Uterus (tissue), 2 donors: Measurements from ENCODE around the gene ACTBL2.

Source experiments
- POLR2A ChIP-seq, 2 donors: fragments of 450-650 bp; IDR thresholded peaks; one replicate each; pipeline ENCODE4 v1.6.1; 2016; ENCODE audit warnings: antibody characterized with exemption in 2 of 2, mild to moderate bottlenecking in 1 of 2, moderate library complexity in 1 of 2
- TF ChIP-seq, protein P1 (sequence below), 4 experiments: fragments of 200-600 bp in 2 of 4; fragments of 450-650 bp in 2 of 4; sonication (generic) in 2 of 4; IDR thresholded peaks; one replicate each; pipeline ENCODE4 v1.5.1; 2016 to 2019; ENCODE audit warnings: antibody characterized with exemption in 4 of 4, mild to moderate bottlenecking in 2 of 4, moderate library complexity in 1 of 4

DNA sequence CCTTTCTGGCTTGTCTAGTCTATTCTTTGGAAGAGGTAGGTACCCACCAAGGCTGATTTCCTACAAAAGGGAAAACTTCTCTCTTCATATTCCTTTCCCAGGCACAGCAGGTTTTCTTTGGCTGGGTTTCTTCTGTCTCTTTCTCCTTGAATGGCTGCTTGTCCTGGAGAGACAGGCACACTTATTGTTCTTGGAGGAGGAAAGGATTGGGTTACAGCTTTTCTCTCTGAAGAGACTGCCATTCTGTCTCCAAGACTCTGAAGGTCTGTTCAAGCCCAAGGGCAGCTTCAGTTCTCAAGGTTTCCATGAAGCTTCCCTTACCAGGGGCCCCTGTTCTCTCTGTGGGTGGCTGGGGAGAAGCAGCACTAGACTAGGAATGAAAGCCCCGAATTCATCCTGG is 33.9 kb downstream of the ACTBL2 start:
- TF ChIP-seq, protein P1, sequence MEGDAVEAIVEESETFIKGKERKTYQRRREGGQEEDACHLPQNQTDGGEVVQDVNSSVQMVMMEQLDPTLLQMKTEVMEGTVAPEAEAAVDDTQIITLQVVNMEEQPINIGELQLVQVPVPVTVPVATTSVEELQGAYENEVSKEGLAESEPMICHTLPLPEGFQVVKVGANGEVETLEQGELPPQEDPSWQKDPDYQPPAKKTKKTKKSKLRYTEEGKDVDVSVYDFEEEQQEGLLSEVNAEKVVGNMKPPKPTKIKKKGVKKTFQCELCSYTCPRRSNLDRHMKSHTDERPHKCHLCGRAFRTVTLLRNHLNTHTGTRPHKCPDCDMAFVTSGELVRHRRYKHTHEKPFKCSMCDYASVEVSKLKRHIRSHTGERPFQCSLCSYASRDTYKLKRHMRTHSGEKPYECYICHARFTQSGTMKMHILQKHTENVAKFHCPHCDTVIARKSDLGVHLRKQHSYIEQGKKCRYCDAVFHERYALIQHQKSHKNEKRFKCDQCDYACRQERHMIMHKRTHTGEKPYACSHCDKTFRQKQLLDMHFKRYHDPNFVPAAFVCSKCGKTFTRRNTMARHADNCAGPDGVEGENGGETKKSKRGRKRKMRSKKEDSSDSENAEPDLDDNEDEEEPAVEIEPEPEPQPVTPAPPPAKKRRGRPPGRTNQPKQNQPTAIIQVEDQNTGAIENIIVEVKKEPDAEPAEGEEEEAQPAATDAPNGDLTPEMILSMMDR (IDR thresholded peaks at IDR 0.05): no peak
- TF ChIP-seq POLR2A (IDR thresholded peaks at IDR 0.05): no peak
